Measurements from ENCODE around the gene CENPQ.

Gene CENPQ

GRCh38 chr6:49504666-49505065 lies 41.5 kb downstream of the CENPQ start:
- no peak for DNase-seq (ENCODE audit: extremely low read depth in 1 of 2, low read depth in 1 of 2)

- no peak for DNase-seq (ENCODE audit: extremely low read depth in 1 of 2, low read depth in 1 of 2)
Measured at GRCh38 chr6:49506569-49507111, 43.5 kb downstream of the CENPQ start.

DNA sequence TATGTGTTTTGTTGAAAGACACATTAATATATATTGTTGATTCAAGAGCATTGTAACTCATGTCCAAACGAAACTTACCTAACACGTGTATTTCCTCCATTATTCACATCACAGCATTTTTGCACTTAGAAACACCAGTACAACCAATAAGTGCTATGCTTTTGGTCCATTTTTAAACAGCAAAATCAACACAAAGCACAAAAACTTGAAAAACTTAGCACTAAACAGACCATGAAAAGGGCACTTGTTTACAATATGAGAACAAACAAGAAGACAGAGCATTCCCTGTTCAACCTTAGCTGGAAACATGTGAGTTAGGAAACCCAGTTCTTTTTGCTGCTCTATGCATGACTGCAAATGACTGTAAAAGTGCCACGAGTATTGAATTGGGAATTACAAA lies 46.2 kb downstream of the CENPQ start:
- no peak for DNase-seq (ENCODE audit: extremely low read depth in 1 of 2, low read depth in 1 of 2)

DNA sequence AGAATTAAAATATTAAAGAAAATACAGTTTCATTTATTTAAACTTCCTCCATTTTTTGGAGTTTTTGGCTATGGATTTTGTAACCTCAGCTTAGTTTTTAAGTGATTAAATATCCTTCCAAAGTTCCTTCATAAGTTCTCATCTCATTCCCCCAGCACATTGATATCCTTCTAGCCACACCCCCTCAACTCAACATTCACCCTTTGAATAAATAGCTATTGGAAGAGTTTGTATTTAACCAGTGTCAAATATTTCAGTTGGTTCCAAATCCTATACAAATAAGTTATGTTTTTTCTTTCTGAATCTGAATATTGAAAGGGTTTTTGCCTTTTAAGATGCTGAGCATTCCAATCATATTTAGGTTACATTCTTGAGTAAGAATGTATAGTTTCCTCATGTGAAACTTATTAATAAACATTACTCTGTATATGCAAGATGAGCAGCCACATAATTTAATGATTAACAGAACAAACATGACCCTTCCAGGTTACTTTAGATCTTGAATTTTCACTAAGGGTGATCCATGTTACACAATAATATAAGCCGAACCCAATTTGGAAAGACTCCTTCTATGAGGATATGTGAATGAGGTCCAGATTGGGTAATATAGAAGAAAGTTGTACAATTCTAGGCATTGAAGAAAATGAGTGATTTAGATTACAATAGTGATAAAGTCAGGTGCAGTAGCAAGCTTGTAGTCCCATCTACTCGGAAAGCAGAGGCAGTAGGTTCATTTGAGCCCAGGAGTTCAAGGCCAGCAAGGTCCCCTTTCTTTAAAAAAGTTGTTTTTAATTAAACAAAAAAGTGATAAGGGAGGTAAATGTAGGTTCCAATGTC lies 50.2 kb downstream of the CENPQ start:
- no peak for DNase-seq (ENCODE audit: extremely low read depth in 1 of 2, low read depth in 1 of 2)

- no peak for DNase-seq (ENCODE audit: extremely low read depth in 1 of 2, low read depth in 1 of 2)
Measured at GRCh38 chr6:49514571-49515484, 51.7 kb downstream of the CENPQ start.

DNA sequence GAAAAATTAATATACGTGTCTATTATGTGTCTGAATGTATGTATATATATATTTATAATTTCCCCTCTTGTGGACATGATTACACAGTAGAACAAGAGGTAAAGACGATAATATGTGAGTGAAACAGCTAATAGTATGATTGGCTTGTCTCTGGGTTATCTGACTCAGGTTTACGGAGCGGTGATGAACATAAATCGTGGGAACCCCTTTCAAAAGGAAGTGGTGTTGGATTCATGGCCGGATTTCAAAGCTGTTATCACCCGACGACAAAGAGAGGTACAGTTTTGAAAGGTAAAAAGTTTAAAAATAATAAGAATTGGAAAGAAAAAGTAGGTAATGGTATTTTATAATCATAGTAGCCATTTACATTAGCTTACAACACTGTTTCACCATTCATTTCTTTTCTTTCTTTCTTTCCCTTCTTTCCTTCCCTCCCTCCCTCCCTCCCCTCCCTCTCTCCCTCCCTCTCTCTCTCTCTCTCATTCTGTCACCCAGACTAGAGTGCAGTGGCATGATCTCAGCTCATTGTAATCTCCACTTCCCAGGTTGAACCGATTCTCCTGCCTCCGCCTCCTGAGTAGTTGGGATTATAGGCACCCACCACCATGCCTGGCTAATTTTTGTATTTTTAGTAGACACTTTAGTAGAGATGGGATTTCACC lies 52.4 kb downstream of the CENPQ start:
- no peak for DNase-seq (ENCODE audit: extremely low read depth in 1 of 2, low read depth in 1 of 2)

GRCh38 chr6:49516147-49516505 lies 53.0 kb downstream of the CENPQ start:
- no peak for DNase-seq (ENCODE audit: extremely low read depth in 1 of 2, low read depth in 1 of 2)

- no peak for DNase-seq (ENCODE audit: extremely low read depth in 1 of 2, low read depth in 1 of 2)
Measured at GRCh38 chr6:49517919-49518318, 54.7 kb downstream of the CENPQ start.

- DNase-seq (ENCODE audit: extremely low read depth in 1 of 2, low read depth in 1 of 2): no peak
Measured at GRCh38 chr6:49519660-49520059, 56.5 kb downstream of the CENPQ start.

- no peak for DNase-seq (ENCODE audit: extremely low read depth in 1 of 2, low read depth in 1 of 2)
Measured at GRCh38 chr6:49522710-49523593, 59.8 kb downstream of the CENPQ start.

GRCh38 chr6:49523901-49524300 lies 60.7 kb downstream of the CENPQ start:
- DNase-seq (ENCODE audit: extremely low read depth in 1 of 2, low read depth in 1 of 2): no peak

DNA sequence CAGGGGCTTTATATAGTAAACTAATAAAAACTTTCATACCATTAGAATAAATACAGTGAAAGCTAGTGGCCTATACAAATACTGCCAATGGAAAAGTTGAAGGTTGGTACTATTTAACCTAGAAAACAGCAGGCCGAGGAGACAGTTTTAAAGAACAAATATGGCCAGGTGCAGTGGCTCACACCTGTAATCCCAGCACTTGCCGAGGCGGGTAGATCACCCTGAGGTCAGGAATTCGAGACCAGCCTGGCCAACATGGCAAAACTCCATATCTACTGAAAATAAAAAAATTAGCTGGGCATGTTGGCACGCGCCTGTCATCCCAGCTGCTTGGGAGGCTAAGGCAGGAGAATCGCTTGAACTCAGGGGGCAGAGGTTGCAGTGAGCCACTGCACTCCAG lies 61.4 kb downstream of the CENPQ start:
- DNase-seq (ENCODE audit: extremely low read depth in 1 of 2, low read depth in 1 of 2): no peak

- DNase-seq (ENCODE audit: extremely low read depth in 1 of 2, low read depth in 1 of 2): no peak
Measured at GRCh38 chr6:49526598-49526997, 63.4 kb downstream of the CENPQ start.

DNA sequence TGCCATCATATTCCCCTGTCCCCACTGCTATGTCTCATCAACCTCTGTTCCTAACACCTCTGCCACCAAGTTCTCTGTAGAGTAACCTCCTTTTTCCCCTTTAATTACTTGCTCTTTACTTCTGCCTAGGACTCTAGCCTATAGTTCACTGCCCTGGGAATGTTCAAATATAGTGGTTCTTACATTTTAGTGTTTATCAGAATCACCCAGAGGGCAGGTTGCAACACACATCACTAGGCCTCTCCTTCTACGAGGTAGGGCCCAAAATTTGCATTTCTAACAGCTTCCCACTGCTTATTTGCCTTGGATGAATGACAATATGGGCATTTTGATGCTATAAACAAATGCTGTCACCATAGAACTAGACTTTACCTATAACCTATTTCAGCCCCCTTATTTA lies 64.2 kb downstream of the CENPQ start:
- no peak for DNase-seq (ENCODE audit: extremely low read depth in 1 of 2, low read depth in 1 of 2)

DNA sequence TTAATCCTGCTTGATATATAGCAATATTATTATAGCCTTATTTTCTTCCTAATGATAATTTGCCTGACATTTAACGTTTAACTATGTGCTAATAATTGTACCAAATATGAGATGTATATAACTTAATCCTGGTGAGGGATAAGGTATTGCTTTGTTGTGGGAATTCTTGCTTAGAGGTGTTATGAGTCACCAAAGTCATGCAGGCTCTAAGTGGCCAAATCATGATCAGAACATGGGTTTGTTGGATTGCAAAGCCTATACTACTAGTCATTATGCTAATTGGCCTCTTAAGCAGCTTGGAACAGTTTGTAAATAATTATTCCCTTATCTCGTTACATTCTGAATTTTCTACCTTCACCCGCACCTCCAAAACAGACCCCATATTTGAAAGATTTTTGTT lies 65.4 kb downstream of the CENPQ start:
- no peak for DNase-seq (ENCODE audit: extremely low read depth in 1 of 2, low read depth in 1 of 2)

DNA sequence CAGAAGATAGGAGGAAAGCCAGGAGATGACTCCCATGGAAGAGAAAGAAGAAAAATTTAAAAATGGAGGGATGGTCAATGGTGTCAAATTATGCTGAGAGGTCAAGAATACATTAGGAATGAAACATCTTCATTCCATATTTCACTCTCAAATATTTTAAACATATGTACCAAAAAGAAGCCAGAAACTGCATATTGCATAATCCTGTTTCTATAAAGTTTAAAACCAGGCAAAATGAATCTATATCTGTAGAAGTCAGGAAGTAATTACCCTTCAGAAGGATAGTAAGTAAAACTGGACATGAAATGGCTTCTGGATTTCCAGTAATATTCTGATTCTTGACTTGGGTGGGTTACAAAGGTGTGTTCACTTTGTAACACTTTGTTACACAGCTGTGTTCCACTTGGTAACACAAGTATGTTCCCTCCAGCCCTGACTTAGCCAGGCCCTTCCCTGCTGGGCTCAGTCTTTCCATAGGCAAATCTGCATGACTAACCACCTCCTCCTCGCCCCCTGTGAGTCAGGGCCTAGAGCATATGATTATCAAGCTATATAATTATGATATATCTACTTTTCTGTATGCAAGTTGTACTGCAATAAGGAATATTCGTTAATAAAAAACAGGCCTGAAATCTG lies 67.1 kb downstream of the CENPQ start:
- DNase-seq (ENCODE audit: extremely low read depth in 1 of 2, low read depth in 1 of 2): no peak

GRCh38 chr6:49531774-49532569 lies 68.8 kb downstream of the CENPQ start:
- no peak for DNase-seq (ENCODE audit: extremely low read depth in 1 of 2, low read depth in 1 of 2)

DNA sequence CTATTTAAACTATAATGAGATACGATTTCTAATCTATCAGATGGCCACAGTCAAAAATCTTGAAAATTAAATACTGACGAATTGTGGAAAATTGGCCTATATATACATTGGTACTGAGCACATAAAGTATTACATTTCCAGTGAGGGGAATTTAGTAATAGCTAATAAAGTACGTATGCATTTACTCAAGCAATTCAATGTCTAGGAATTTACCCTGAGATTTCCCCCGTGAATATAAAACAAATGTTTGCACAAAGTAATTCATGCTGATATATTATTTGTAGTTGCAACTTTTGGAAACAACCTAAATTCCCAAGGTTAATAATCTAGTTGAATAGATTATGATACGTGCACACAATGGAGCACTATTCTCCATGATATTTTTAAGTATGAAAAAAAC lies 72.6 kb downstream of the CENPQ start:
- DNase-seq (ENCODE audit: extremely low read depth in 1 of 2, low read depth in 1 of 2): no peak

DNA sequence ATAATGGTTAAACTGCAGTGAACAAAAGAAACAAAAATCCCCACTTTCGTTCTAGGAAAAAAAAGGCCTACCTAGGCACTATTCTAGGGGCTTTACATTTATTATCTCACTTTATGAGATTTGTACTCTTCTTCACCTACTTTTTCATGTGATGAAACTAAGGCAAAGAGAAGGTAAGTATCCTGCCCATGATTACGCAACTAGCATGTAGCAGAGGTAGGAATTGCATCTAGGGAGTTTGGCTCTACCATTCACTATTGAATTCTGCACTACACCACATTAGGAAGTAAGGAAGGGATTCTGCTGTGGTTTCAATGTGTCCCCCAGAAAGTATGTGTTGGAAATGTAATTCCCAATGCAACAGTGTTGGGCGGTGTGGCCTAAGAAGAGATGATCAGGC lies 75.9 kb downstream of the CENPQ start:
- no peak for DNase-seq (ENCODE audit: extremely low read depth in 1 of 2, low read depth in 1 of 2)

All from stimulated activated CD8-positive, alpha-beta memory T cell treated with anti-CD3 and anti-CD28 coated beads, Interleukin-7, amount 100 ng/mL, for 48 hours (primary cell).